H9 (cell line): ENCODE data around the gene C10orf105. TPM values are rescaled to one million over a fixed set of nuclear protein-coding genes. Genes with fewer than 3 reads are reported as not detected.

Source experiments
- DNase-seq: peaks from one replicate; pipeline ENCODE4 v3.0.0-alpha.2; 2017
- H2AFZ ChIP-seq: one replicate; pipeline ENCODE4 v1.6.1; 2013; ENCODE audit warnings: mild to moderate bottlenecking, low read length, control low read depth, moderate library complexity
- H2AK5ac ChIP-seq: 2 replicates; pipeline ENCODE4 v1.6.1; 2013; ENCODE audit warnings: low read length, control low read depth, mixed read lengths; ENCODE audit not compliant: insufficient read length
- H2BK120ac ChIP-seq: one replicate; pipeline ENCODE4 v1.6.1; 2013; ENCODE audit warnings: low read depth, mild to moderate bottlenecking, low read length, control low read depth, inconsistent platforms; ENCODE audit not compliant: poor library complexity, severe bottlenecking
- H2BK12ac ChIP-seq: 2 replicates; pipeline ENCODE4 v1.6.1; 2013; ENCODE audit warnings: low read length, control low read depth, mixed read lengths, low read depth; ENCODE audit not compliant: insufficient read length
- H2BK15ac ChIP-seq: 2 replicates; pipeline ENCODE4 v1.6.1; 2013; ENCODE audit warnings: low read depth, low read length, control low read depth
- H2BK20ac ChIP-seq: one replicate; pipeline ENCODE4 v1.6.1; 2013; ENCODE audit warnings: low read depth, mild to moderate bottlenecking, low read length, control low read depth, inconsistent platforms; ENCODE audit not compliant: poor library complexity, severe bottlenecking
- H2BK5ac ChIP-seq: 2 replicates; pipeline ENCODE4 v1.6.1; 2013; ENCODE audit warnings: low read length, control low read depth, mixed read lengths; ENCODE audit not compliant: insufficient read length
- H3K14ac ChIP-seq: 2 replicates; pipeline ENCODE4 v1.6.1; 2013; ENCODE audit warnings: low read length, control low read depth; ENCODE audit not compliant: insufficient read depth
- H3K18ac ChIP-seq: 2 replicates; pipeline ENCODE4 v1.6.1; 2013; ENCODE audit warnings: low read depth, mild to moderate bottlenecking, mixed read lengths, low read length, control low read depth; ENCODE audit not compliant: insufficient read length
- H3K23ac ChIP-seq: 2 replicates; pipeline ENCODE4 v1.6.1; 2013; ENCODE audit warnings: low read length, control low read depth, mixed read lengths, low read depth; ENCODE audit not compliant: insufficient read length
- H3K23me2 ChIP-seq: 2 replicates; pipeline ENCODE4 v1.6.1; 2013; ENCODE audit warnings: low read depth, mild to moderate bottlenecking, mixed read lengths, low read length, control low read depth; ENCODE audit not compliant: insufficient read length, poor library complexity, severe bottlenecking
- H3K27ac ChIP-seq: 2 replicates; pipeline ENCODE4 v1.5.1; 2013; ENCODE audit warnings: low read length, control low read depth, mixed read lengths, low read depth; ENCODE audit not compliant: insufficient read length
- H3K27me3 ChIP-seq: 2 replicates; pipeline ENCODE4 v1.6.1; 2013; ENCODE audit warnings: low read length, control low read depth, inconsistent platforms; ENCODE audit not compliant: insufficient read depth
- H3K4ac ChIP-seq: 2 replicates; pipeline ENCODE4 v1.6.1; 2013; ENCODE audit warnings: low read depth, mild to moderate bottlenecking, control low read depth, inconsistent platforms, low read length, moderate library complexity
- H3K4me1 ChIP-seq: 2 replicates; pipeline ENCODE4 v1.6.1; 2013; ENCODE audit warnings: low read length, control low read depth, inconsistent platforms; ENCODE audit not compliant: insufficient read depth
- H3K4me2 ChIP-seq: 2 replicates; pipeline ENCODE4 v1.6.1; 2013; ENCODE audit warnings: low read length, control low read depth, mixed read lengths; ENCODE audit not compliant: insufficient read length, insufficient read depth
- H3K56ac ChIP-seq: 2 replicates; pipeline ENCODE4 v1.6.1; 2013; ENCODE audit warnings: low read depth, mild to moderate bottlenecking, mixed read lengths, low read length, control low read depth; ENCODE audit not compliant: insufficient read length
- H3K79me1 ChIP-seq: 2 replicates; pipeline ENCODE4 v1.6.1; 2013; ENCODE audit warnings: low read depth, mild to moderate bottlenecking, moderate library complexity, low read length, control low read depth, inconsistent platforms; ENCODE audit not compliant: insufficient read depth, poor library complexity, severe bottlenecking
- H3K79me2 ChIP-seq: 2 replicates; pipeline ENCODE4 v1.6.1; 2013; ENCODE audit warnings: low read length, control low read depth, inconsistent platforms; ENCODE audit not compliant: insufficient read depth
- H3K9ac ChIP-seq: 2 replicates; pipeline ENCODE4 v1.6.1; 2013; ENCODE audit warnings: low read length, control low read depth, mixed read lengths; ENCODE audit not compliant: insufficient read length; ENCODE audit errors: extremely low read depth
- H3K9me3 ChIP-seq: one replicate; pipeline ENCODE4 v1.6.1; 2013; ENCODE audit warnings: low read depth, low read length, inconsistent platforms; ENCODE audit not compliant: control insufficient read depth
- H3T11ph ChIP-seq: one replicate; pipeline ENCODE4 v1.6.1; 2013; ENCODE audit warnings: mild to moderate bottlenecking, low read length, control low read depth, inconsistent platforms
- H4K20me1 ChIP-seq: one replicate; pipeline ENCODE4 v1.6.1; 2013; ENCODE audit not compliant: control insufficient read depth, insufficient read length, insufficient read depth
- H4K5ac ChIP-seq: 2 replicates; pipeline ENCODE4 v1.6.1; 2013; ENCODE audit warnings: low read depth, mild to moderate bottlenecking, mixed read lengths, low read length, control low read depth; ENCODE audit not compliant: insufficient read length
- H4K8ac ChIP-seq: replicated peaks from 2 replicates; pipeline ENCODE4 v1.6.1; 2013; ENCODE audit warnings: low read length, control low read depth, mixed read lengths, low read depth; ENCODE audit not compliant: insufficient read length
- H4K91ac ChIP-seq: 2 replicates; pipeline ENCODE4 v1.6.1; 2013; ENCODE audit warnings: low read depth, mild to moderate bottlenecking, moderate library complexity, mixed read lengths, low read length, control low read depth; ENCODE audit not compliant: insufficient read length
- H3K27ac Mint-ChIP-seq, 3 experiments: 2 replicates in 2 of 3; 3 replicates in 1 of 3; pipeline ENCODE4 v1.8.0; 2020 to 2021; ENCODE audit warnings: mixed read lengths in 3 of 3, mild to moderate bottlenecking in 1 of 3, moderate library complexity in 1 of 3
- H3K27me3 Mint-ChIP-seq: 2 replicates; pipeline ENCODE4 v1.8.0; 2021; ENCODE audit warnings: low read depth, mild to moderate bottlenecking, moderate library complexity, mixed read lengths
- H3K36me3 Mint-ChIP-seq, 3 experiments: 2 replicates in 2 of 3; 3 replicates in 1 of 3; pipeline ENCODE4 v1.8.0; 2020 to 2021; ENCODE audit warnings: low read depth in 3 of 3, mixed read lengths in 3 of 3; ENCODE audit not compliant: insufficient read depth in 1 of 3
- H3K4me1 Mint-ChIP-seq, 2 experiments: 2 replicates each; pipeline ENCODE4 v1.8.0; 2020; ENCODE audit warnings: mixed read lengths in 2 of 2
- H3K4me3 Mint-ChIP-seq, 2 experiments: 2 replicates in 1 of 2; 3 replicates in 1 of 2; pipeline ENCODE4 v1.8.0; 2020 to 2021; ENCODE audit warnings: mild to moderate bottlenecking in 2 of 2, mixed read lengths in 2 of 2, moderate library complexity in 1 of 2
- H3K9me3 Mint-ChIP-seq, 2 experiments: 2 replicates in 1 of 2; 3 replicates in 1 of 2; pipeline ENCODE4 v1.8.0; 2020; ENCODE audit warnings: mild to moderate bottlenecking in 2 of 2, mixed read lengths in 2 of 2, moderate library complexity in 1 of 2
- WGBS: extraction: QIAGEN DNeasy Blood & Tissue Kit; methylation state at CpG from one replicate; pipeline ENCODE4 v1.1.7; 2013; ENCODE audit warnings: missing lambda C conversion rate, low lambda C conversion rate, mixed read lengths; ENCODE audit not compliant: insufficient read length; ENCODE audit errors: extremely low coverage; 5-methylcytosine and 5-hydroxymethylcytosine counted together
- total RNA-seq: library from RNA; stranded (reverse); gene quantifications from 2 replicates; pipeline ENCODE4 v1.2.1, GENCODE V29; 2021
- TF ChIP-seq, protein P1 (sequence below): fragments of 200-600 bp; sonication (generic); conservative IDR thresholded peaks from 3 replicates; pipeline ENCODE4 v1.8.0; 2021; ENCODE audit warnings: antibody characterized with exemption, mild to moderate bottlenecking

The C10orf105 gene
- total RNA-seq, 1 experiment from 2014 or later = 0.26 TPM

DNA sequence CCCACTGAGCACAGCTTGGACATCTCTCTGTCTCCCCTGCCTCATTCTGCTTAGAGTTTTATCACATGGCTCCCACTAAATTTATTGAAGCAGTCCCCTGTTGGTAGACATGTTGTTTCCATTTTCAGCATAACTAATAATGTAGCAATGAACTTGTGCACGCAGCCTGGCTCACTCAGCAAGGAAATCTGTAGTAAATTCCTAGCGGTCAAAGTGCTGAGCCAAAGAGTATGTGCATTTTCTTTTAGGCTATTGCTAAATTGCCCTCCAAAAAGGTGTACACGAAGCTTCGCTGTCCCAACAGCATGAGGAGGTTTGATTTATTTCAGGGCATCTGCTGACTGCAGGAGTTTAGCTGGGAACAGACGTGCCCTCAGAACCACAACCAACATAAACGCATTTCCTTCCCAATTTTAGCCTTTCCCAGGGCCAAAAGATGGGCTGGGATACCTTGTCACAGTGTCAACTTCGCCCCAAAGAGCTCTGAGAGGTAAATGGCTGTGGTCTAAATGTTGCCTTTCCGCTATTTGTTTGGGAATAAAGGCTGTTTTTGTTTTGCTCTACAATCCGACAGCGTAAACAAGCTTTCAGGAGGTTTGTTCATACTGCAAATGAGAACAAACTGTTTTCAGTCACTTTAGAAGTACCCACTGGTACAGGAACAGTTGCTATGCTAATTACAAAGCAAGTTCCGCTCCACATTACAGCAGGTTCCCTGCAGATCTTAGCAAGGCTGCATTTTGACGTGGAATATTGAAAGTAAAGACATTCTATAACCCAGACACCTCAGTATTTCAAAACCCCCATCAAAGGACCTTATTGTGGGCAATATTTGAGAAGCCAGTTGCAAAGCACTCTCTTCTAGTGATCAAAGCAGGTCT is 37.0 kb upstream of the C10orf105 start:
- whole genome bisulfite sequencing = no CpG with 5 or more reads among the region's 12 CpGs
- Histone ChIP-seq H2AK5ac (no peak overlapping the region), H2BK120ac (no peak overlapping the region), H3K18ac (no peak overlapping the region), H2BK5ac (no peak overlapping the region), H3T11ph (no peak overlapping the region), H3K9ac (no peak overlapping the region), H2BK15ac (no peak overlapping the region), H3K56ac (no peak overlapping the region), H3K14ac (no peak overlapping the region), H2BK20ac (no peak overlapping the region), H3K27ac (no peak overlapping the region), H3K9me3 (no peaks in the 10 kb centered on the region), H3K23ac (no peak overlapping the region), H4K8ac (no peak overlapping the region), H3K23me2 (no peaks in the 10 kb centered on the region), H4K20me1 (no peaks in the 10 kb centered on the region), H3K27me3 (no peaks in the 10 kb centered on the region), H3K4ac (no peak overlapping the region), H4K5ac (no peak overlapping the region), H3K4me2 (no peak overlapping the region), H4K91ac (no peak overlapping the region), H3K4me1 (no peaks in the 10 kb centered on the region), H2AFZ (no peak overlapping the region), H2BK12ac (no peak overlapping the region), H3K79me2 (no peaks in the 10 kb centered on the region; the same call in 1 of the 2 replicates), H3K79me1 (no peaks in the 10 kb centered on the region)
- H3K27ac Mint-ChIP-seq = no peak overlapping the region
- H3K4me3 Mint-ChIP-seq = no peak overlapping the region
- peaks cover 2% of the 10 kb centered on the region for H3K27me3 Mint-ChIP-seq
- no peaks in the 10 kb centered on the region; a peak in 1 of 5 replicates for H3K9me3 Mint-ChIP-seq
- H3K36me3 Mint-ChIP-seq = no peaks in the 10 kb centered on the region
- TF ChIP-seq, protein P1, sequence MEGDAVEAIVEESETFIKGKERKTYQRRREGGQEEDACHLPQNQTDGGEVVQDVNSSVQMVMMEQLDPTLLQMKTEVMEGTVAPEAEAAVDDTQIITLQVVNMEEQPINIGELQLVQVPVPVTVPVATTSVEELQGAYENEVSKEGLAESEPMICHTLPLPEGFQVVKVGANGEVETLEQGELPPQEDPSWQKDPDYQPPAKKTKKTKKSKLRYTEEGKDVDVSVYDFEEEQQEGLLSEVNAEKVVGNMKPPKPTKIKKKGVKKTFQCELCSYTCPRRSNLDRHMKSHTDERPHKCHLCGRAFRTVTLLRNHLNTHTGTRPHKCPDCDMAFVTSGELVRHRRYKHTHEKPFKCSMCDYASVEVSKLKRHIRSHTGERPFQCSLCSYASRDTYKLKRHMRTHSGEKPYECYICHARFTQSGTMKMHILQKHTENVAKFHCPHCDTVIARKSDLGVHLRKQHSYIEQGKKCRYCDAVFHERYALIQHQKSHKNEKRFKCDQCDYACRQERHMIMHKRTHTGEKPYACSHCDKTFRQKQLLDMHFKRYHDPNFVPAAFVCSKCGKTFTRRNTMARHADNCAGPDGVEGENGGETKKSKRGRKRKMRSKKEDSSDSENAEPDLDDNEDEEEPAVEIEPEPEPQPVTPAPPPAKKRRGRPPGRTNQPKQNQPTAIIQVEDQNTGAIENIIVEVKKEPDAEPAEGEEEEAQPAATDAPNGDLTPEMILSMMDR = no peak
- no peak for DNase-seq
- H3K4me1 Mint-ChIP-seq = peaks cover 15 to 28% of the 10 kb centered on the region in 2 experiments
